ENCODE data around the gene NAV3. TPM values are rescaled to one million over a fixed set of nuclear protein-coding genes. Genes with fewer than 3 reads are reported as not detected.

NAV3 gene
- total and polyA plus RNA-seq, 2 experiments from 2014 or later, result 1.2 to 9.0 TPM

- no peaks in the 10 kb centered on the region for H3K9me3 ChIP-seq (ENCODE audit: low read depth)
- H3K27ac ChIP-seq, result no peak overlapping the region
- no peak overlapping the region for H3K4me3 ChIP-seq
- TF ChIP-seq CTCF (IDR thresholded peaks at IDR 0.05; ENCODE audit: low read depth, low read length), result no peak
- DNase-seq (ENCODE audit: low read depth in 1 of 2, low spot score in 1 of 2), result no peak
- H3K4me1 ChIP-seq (ENCODE audit: low read depth), result no peaks in the 10 kb centered on the region
- no peaks in the 10 kb centered on the region for H3K27me3 ChIP-seq
- H3K36me3 ChIP-seq, result no peaks in the 10 kb centered on the region
These were observed 209.4 kb downstream of the NAV3 start for GRCh38 chr12:78040111-78040510.

GRCh38 chr12:78050790-78051189 is 220.1 kb downstream of the NAV3 start:
- H3K27ac ChIP-seq, result no peak overlapping the region
- H3K27me3 ChIP-seq, result no peaks in the 10 kb centered on the region
- no peaks in the 10 kb centered on the region for H3K4me1 ChIP-seq (ENCODE audit: low read depth)
- no peaks in the 10 kb centered on the region for H3K36me3 ChIP-seq
- TF ChIP-seq CTCF (IDR thresholded peaks at IDR 0.05; ENCODE audit: low read depth, low read length), result no peak
- no peak overlapping the region for H3K4me3 ChIP-seq
- H3K9me3 ChIP-seq (ENCODE audit: low read depth), result no peaks in the 10 kb centered on the region
- no peak for DNase-seq (ENCODE audit: low read depth in 1 of 2, low spot score in 1 of 2)

GRCh38 chr12:78055545-78055944 is 224.9 kb downstream of the NAV3 start:
- Histone ChIP-seq H3K4me3 (no peak overlapping the region), H3K27ac (no peak overlapping the region), H3K4me1 (ENCODE audit: low read depth) (no peaks in the 10 kb centered on the region), H3K36me3 (no peaks in the 10 kb centered on the region), H3K9me3 (ENCODE audit: low read depth) (no peaks in the 10 kb centered on the region), H3K27me3 (no peaks in the 10 kb centered on the region)
- no peak for TF ChIP-seq CTCF (IDR thresholded peaks at IDR 0.05; ENCODE audit: low read depth, low read length)
- DNase-seq (ENCODE audit: low read depth in 1 of 2, low spot score in 1 of 2), result no peak

GRCh38 chr12:78057075-78057474 is 226.4 kb downstream of the NAV3 start:
- H3K27me3 ChIP-seq, result no peaks in the 10 kb centered on the region
- no peaks in the 10 kb centered on the region for H3K4me1 ChIP-seq (ENCODE audit: low read depth)
- TF ChIP-seq CTCF (IDR thresholded peaks at IDR 0.05; ENCODE audit: low read depth, low read length), result no peak
- no peaks in the 10 kb centered on the region for H3K36me3 ChIP-seq
- no peak overlapping the region for H3K4me3 ChIP-seq
- no peaks in the 10 kb centered on the region for H3K9me3 ChIP-seq (ENCODE audit: low read depth)
- no peak for DNase-seq (ENCODE audit: low read depth in 1 of 2, low spot score in 1 of 2)
- H3K27ac ChIP-seq, result no peak overlapping the region

GRCh38 chr12:78060186-78060585 is 229.5 kb downstream of the NAV3 start:
- H3K4me3 ChIP-seq, result no peak overlapping the region
- no peaks in the 10 kb centered on the region for H3K9me3 ChIP-seq (ENCODE audit: low read depth)
- H3K27me3 ChIP-seq, result no peaks in the 10 kb centered on the region
- no peaks in the 10 kb centered on the region for H3K4me1 ChIP-seq (ENCODE audit: low read depth)
- no peaks in the 10 kb centered on the region for H3K36me3 ChIP-seq
- H3K27ac ChIP-seq, result no peak overlapping the region
- peak in 1 of 2 donors; percentile 50 for DNase-seq (ENCODE audit: low read depth in 1 of 2, low spot score in 1 of 2)
- no peak for TF ChIP-seq CTCF (IDR thresholded peaks at IDR 0.05; ENCODE audit: low read depth, low read length)

GRCh38 chr12:78062786-78063185 is 232.1 kb downstream of the NAV3 start:
- Histone ChIP-seq H3K4me3 (no peak overlapping the region), H3K9me3 (ENCODE audit: low read depth) (no peaks in the 10 kb centered on the region), H3K27ac (no peak overlapping the region), H3K4me1 (ENCODE audit: low read depth) (no peaks in the 10 kb centered on the region), H3K27me3 (no peaks in the 10 kb centered on the region), H3K36me3 (no peaks in the 10 kb centered on the region)
- TF ChIP-seq CTCF (IDR thresholded peaks at IDR 0.05; ENCODE audit: low read depth, low read length), result no peak
- peak in 1 of 2 donors; percentile 83 for DNase-seq (ENCODE audit: low read depth in 1 of 2, low spot score in 1 of 2)

All from cardiac muscle cell (in vitro differentiated cells and primary cell).